Stomach (tissue), 4 donors: ENCODE data around the gene MIR17HG.

Source experiments
- CTCF ChIP-seq, 7 experiments: fragments of 450-650 bp in 4 of 7; fragments of 200-600 bp in 3 of 7; sonication (generic) in 3 of 7; IDR thresholded peaks; one replicate each; pipeline ENCODE4 v1.5.1; 2016 to 2019; ENCODE audit warnings: antibody characterized with exemption in 7 of 7, control low read depth in 2 of 7, mild to moderate bottlenecking in 1 of 7
- EP300 ChIP-seq: sonication (generic); formaldehyde crosslinking; IDR thresholded peaks from one replicate; pipeline ENCODE4 v1.6.1; 2017; ENCODE audit warnings: antibody characterized with exemption
- POLR2A ChIP-seq, 4 donors: fragments of 450-650 bp; IDR thresholded peaks; one replicate each; pipeline ENCODE4 v1.6.1; 2016; ENCODE audit warnings: antibody characterized with exemption in 4 of 4, control low read depth in 2 of 4, mild to moderate bottlenecking in 1 of 4, moderate library complexity in 1 of 4

- TF ChIP-seq POLR2A (IDR thresholded peaks at IDR 0.05) (no peak), CTCF (IDR thresholded peaks at IDR 0.05) (no peak), EP300 (no peak)
Observed at GRCh38 chr13:91356919-91357612, 9.6 kb downstream of the MIR17HG start.
